ENCODE measurements around the gene DNAH2. TPM values are rescaled to one million over a fixed set of nuclear protein-coding genes. Genes with fewer than 3 reads are reported as not detected.

Gene DNAH2
- total and polyA plus RNA-seq, 2 of the 4 experiments (the other 2 are of a cell fraction), result under 0.01 to 0.02 TPM

DNA sequence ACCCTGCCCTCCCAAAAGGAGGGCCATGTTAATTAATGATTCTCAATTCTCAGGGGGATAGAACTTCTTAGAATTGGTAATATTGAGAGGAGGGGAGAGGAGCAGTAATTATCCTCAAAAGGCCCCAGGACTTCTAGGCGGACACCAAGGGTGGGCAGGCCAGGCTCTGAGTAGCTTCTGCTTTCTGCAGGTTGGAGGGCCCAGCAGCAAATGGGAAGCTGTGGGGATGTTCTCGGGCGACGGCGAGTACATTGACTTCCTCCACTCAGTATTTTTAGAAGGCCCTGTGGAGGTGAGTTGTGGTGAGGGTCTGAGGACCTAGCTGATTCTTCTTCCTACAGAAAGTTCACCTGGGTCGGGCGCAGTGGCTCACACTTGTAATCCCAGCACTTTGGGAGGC lies 57.5 kb downstream of the DNAH2 start:
- H2AFZ ChIP-seq (replicated peaks; ENCODE audit: low read length, poor library complexity), result peak overlapping the region; percentile 46
- H3K56ac ChIP-seq (ENCODE audit: extremely low read depth, insufficient read depth, low read length), result no peak overlapping the region
- H3K27me3 ChIP-seq (ENCODE audit: control insufficient read depth, insufficient read depth, low read length), result peaks cover 4% of the 10 kb centered on the region
- no peaks in the 10 kb centered on the region for H3K36me3 ChIP-seq (ENCODE audit: control insufficient read depth, insufficient read depth, low read length)
- H2BK5ac ChIP-seq (ENCODE audit: low read depth, low read length, poor library complexity, severe bottlenecking), result no peak overlapping the region
- H2AK9ac ChIP-seq (replicated peaks; ENCODE audit: low read depth, low read length, poor library complexity), result no peak overlapping the region
- no peak for DNase-seq
- no peak overlapping the region for H3K9ac ChIP-seq (ENCODE audit: low read depth, low read length)
- H2AK5ac ChIP-seq (ENCODE audit: low read depth, low read length), result peak overlapping the region; percentile 85
- H3K4me3 ChIP-seq (ENCODE audit: insufficient read depth, low read depth, low read length), result no peak overlapping the region
- H3K4me1 ChIP-seq (ENCODE audit: control insufficient read depth, insufficient read depth, low read length), result peaks cover 2% of the 10 kb centered on the region; the same call in 1 of the 2 replicates
- in situ Hi-C loops (cut with MboI; ENCODE audit: low sequenced_read_pairs) (no loop called here), intact Hi-C loops (cut with micrococcal nuclease) (no loop called here), dilution Hi-C loops (cut with HindIII; ENCODE audit: low sequenced_read_pairs, unreplicated experiment) (no loop called here)
- H4K20me1 ChIP-seq (ENCODE audit: insufficient read depth, low read length), result no peaks in the 10 kb centered on the region
- no peak overlapping the region for H3K23ac ChIP-seq (ENCODE audit: low read depth, low read length)
- no peak overlapping the region; the same call in 1 of the 2 replicates for H4K91ac ChIP-seq (ENCODE audit: insufficient read depth, low read depth, low read length)
- no peaks in the 10 kb centered on the region for H3K9me3 ChIP-seq (ENCODE audit: control insufficient read depth, insufficient read depth, low read length)
- no peak overlapping the region for H3K4me2 ChIP-seq (ENCODE audit: low read depth, low read length)
- H2BK120ac ChIP-seq (ENCODE audit: low read depth, low read length), result no peak overlapping the region; the same call in 1 of the 2 replicates
- 0 out of 2 replicates have a peak, but pooled peaks cover 4% of the 10 kb centered on the region for H3K9me1 ChIP-seq (ENCODE audit: insufficient read depth, low read length)
- H4K5ac ChIP-seq (ENCODE audit: low read depth, low read length), result no peak overlapping the region
- H3K4ac ChIP-seq (ENCODE audit: low read depth, low read length), result peak overlapping the region; percentile 47; the same call in 1 of the 2 replicates
- BruUV-seq (replicated peaks), result no TSS peak
- ChIA-PET POLR2A (ENCODE audit: unreplicated experiment) (no interaction called here), CTCF (no interaction called here)
- no CpG with 5 or more reads among the region's 7 CpGs for WGBS, 2 experiments (ENCODE audit: extremely low coverage in 2 of 2, insufficient read length in 1 of 2)
- H3K18ac ChIP-seq (ENCODE audit: low read depth, low read length), result no peak overlapping the region; the same call in 1 of the 2 replicates
- H2BK20ac ChIP-seq (ENCODE audit: low read depth, low read length), result 0 out of 2 replicates have a peak overlapping the region, but pooled peaks have one; percentile 65
- no peaks in the 10 kb centered on the region for H3K79me1 ChIP-seq (ENCODE audit: low read depth in 1 of 2, low read length in 2 of 2)
- TF ChIP-seq RAD21 (IDR thresholded peaks at IDR 0.05; ENCODE audit: low read length) (no peak), CHD1 (IDR thresholded peaks at IDR 0.05; ENCODE audit: low read depth, low read length) (no peak), MXI1 (IDR thresholded peaks at IDR 0.05; ENCODE audit: borderline replicate concordance, low read depth, low read length) (no peak), MAZ (IDR thresholded peaks at IDR 0.05; ENCODE audit: borderline replicate concordance, low read depth, low read length) (no peak), SMC3 (IDR thresholded peaks at IDR 0.05; ENCODE audit: low read depth, low read length) (no peak), POLR2A (IDR thresholded peaks at IDR 0.05; ENCODE audit: low read depth, low read length) (no peak), RFX5 (IDR thresholded peaks at IDR 0.05; ENCODE audit: low read depth, low read length) (no peak), CEBPB (IDR thresholded peaks at IDR 0.05; ENCODE audit: low read depth, low read length) (no peak), BHLHE40 (IDR thresholded peaks at IDR 0.05; ENCODE audit: low read depth, low read length) (no peak)
- TF ChIP-seq, protein P1, sequence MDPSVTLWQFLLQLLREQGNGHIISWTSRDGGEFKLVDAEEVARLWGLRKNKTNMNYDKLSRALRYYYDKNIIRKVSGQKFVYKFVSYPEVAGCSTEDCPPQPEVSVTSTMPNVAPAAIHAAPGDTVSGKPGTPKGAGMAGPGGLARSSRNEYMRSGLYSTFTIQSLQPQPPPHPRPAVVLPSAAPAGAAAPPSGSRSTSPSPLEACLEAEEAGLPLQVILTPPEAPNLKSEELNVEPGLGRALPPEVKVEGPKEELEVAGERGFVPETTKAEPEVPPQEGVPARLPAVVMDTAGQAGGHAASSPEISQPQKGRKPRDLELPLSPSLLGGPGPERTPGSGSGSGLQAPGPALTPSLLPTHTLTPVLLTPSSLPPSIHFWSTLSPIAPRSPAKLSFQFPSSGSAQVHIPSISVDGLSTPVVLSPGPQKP (IDR thresholded peaks at IDR 0.05; ENCODE audit: borderline replicate concordance, low read depth, low read length), result no peak
- TF ChIP-seq, protein P2, sequence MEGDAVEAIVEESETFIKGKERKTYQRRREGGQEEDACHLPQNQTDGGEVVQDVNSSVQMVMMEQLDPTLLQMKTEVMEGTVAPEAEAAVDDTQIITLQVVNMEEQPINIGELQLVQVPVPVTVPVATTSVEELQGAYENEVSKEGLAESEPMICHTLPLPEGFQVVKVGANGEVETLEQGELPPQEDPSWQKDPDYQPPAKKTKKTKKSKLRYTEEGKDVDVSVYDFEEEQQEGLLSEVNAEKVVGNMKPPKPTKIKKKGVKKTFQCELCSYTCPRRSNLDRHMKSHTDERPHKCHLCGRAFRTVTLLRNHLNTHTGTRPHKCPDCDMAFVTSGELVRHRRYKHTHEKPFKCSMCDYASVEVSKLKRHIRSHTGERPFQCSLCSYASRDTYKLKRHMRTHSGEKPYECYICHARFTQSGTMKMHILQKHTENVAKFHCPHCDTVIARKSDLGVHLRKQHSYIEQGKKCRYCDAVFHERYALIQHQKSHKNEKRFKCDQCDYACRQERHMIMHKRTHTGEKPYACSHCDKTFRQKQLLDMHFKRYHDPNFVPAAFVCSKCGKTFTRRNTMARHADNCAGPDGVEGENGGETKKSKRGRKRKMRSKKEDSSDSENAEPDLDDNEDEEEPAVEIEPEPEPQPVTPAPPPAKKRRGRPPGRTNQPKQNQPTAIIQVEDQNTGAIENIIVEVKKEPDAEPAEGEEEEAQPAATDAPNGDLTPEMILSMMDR (conservative IDR thresholded peaks at IDR 0.05; ENCODE audit: low read depth, low read length), result no peak
- H2BK15ac ChIP-seq (ENCODE audit: low read depth, low read length), result peak overlapping the region; percentile 29; the same call in 1 of the 3 replicates
- H3K27ac ChIP-seq (ENCODE audit: insufficient read depth, low read length), result no peak overlapping the region
- H4K8ac ChIP-seq (ENCODE audit: low read depth in 2 of 2, low read length in 2 of 2), result no peak overlapping the region
- no peak overlapping the region for H3K14ac ChIP-seq (replicated peaks; ENCODE audit: low read depth, low read length)
- no peak for ATAC-seq (ENCODE audit: low read depth)
